GM11168 (cell line): ENCODE results near the gene KDM4B.

Source experiments
- in situ Hi-C: fragments of 300-500 bp; cut with MboI; formaldehyde crosslinking; loops from one replicate; pipeline ENCODE4 v1.12.0; 2022; ENCODE audit warnings: low sequenced_read_pairs; ENCODE audit not compliant: unreplicated experiment

KDM4B gene

GRCh38 chr19:5097959-5098623 is 129.2 kb downstream of the KDM4B start:
- in situ Hi-C loops: no loop called here

GRCh38 chr19:5098646-5099045 is 129.7 kb downstream of the KDM4B start:
- in situ Hi-C loops: no loop called here

- in situ Hi-C loops: no loop called here
These were observed 130.8 kb downstream of the KDM4B start for GRCh38 chr19:5099701-5100221.

GRCh38 chr19:5101871-5102270 is 133.0 kb downstream of the KDM4B start:
- in situ Hi-C loops: no loop called here

GRCh38 chr19:5102520-5102919 is 133.6 kb downstream of the KDM4B start:
- in situ Hi-C loops: no loop called here

GRCh38 chr19:5103061-5103701 is 134.3 kb downstream of the KDM4B start:
- in situ Hi-C loops: no loop called here

GRCh38 chr19:5103812-5104410 is 135.0 kb downstream of the KDM4B start:
- in situ Hi-C loops: no loop called here

GRCh38 chr19:5104871-5105351 is 136.0 kb downstream of the KDM4B start:
- in situ Hi-C loops: no loop called here

- in situ Hi-C loops: no loop called here
These were observed 137.3 kb downstream of the KDM4B start for GRCh38 chr19:5106191-5106726.

GRCh38 chr19:5106971-5107370 is 138.1 kb downstream of the KDM4B start:
- in situ Hi-C loops: no loop called here

GRCh38 chr19:5107432-5108122 is 138.7 kb downstream of the KDM4B start:
- in situ Hi-C loops: no loop called here

- in situ Hi-C loops: no loop called here
These were observed 139.2 kb downstream of the KDM4B start for GRCh38 chr19:5108123-5108596.

- in situ Hi-C loops: no loop called here
These were observed 140.0 kb downstream of the KDM4B start for GRCh38 chr19:5108866-5109265.

GRCh38 chr19:5109560-5109959 is 140.6 kb downstream of the KDM4B start:
- in situ Hi-C loops: no loop called here

- in situ Hi-C loops: no loop called here
These were observed 141.6 kb downstream of the KDM4B start for GRCh38 chr19:5110546-5110945.

GRCh38 chr19:5111051-5111450 is 142.1 kb downstream of the KDM4B start:
- in situ Hi-C loops: no loop called here

GRCh38 chr19:5112175-5112574 is 143.3 kb downstream of the KDM4B start:
- in situ Hi-C loops: no loop called here

GRCh38 chr19:5112681-5113575 is 144.0 kb downstream of the KDM4B start:
- in situ Hi-C loops: no loop called here
